Measurements from ENCODE around the gene CDC123. TPM values are rescaled to one million over a fixed set of nuclear protein-coding genes. Genes with fewer than 3 reads are reported as not detected.
A peak's percentile ranks its signal among the peaks of the same experiment; 100 is the strongest.

Gene CDC123
- total RNA-seq, 1 experiment from 2014 or later, result 153 TPM

DNA sequence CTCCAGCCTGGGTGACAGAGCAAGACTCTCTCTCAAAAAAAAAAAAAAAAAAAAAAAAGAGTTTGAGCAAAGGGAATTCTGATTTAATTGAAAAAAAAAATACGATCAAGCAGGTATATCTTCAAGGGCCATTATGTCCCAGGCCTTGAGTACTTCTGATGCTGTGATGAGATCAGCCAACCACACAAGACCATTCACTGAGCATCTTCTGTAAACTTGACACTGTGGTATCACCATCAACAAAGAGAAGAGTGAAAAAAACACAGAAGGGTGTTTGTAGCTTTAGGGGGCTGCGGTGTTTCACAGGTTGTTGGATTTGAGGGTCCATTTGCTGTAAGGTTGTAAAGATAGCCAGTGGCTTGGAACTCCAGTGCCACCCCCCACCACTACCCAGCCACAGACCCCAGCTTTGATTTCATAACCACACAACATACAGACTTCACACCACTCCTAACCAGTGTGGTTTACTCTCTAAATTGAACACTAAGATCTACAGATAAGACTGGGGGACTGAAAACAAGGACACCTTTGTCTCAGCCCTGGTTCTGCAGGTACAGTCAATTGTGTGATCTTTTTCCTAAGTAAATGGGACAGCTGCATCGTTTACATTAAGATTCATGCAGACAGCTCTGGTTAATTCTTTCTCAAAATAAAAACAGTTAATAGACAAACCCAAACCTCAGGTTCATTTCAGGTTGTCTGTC, 66.4 kb downstream of the CDC123 start (continued):
- no peak for TF ChIP-seq ZNF532 (CRISPR knock-in tag; IDR thresholded peaks at IDR 0.05; ENCODE audit: borderline replicate concordance)
- TF ChIP-seq ZNF423 (CRISPR knock-in tag; IDR thresholded peaks at IDR 0.05), result no peak

DNA sequence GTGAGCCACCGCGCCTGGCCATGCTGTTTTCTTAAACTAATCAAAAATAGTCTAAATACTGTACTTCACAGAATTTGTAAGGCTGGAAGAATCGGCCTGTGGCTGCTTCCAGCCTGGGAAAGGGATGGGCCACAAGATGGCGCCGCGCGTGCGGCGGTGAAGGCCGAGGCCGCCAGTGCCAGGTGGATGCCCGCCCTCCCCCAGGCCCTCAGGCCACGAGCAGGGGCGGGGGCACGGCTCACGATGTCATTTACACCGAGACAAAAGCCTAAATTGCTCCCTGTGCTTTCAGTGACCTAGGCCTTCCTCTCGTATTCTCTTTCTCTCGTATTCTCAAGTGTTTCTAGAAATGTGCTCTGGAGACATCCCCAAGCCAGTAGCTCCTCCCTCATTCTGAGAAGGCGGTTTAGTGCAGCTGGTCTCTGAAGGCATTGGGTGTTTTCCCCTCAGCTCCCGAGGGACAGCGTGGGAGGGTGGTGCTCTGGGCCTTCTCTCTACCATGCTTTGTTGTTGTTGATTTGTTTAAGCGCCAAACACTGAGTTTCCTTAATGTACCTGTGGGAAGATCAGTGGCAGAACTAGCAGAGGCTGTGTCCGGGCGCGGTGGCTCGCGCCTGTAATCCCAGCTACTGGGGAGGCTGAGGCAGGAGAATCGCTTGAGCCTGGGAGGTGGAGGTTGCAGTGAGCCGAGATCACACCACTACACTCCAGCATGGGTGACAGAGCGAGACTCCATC, 68.4 kb downstream of the CDC123 start:
- Mint-ChIP-seq H3K27me3 (ENCODE audit: low read depth) (no peaks in the 10 kb centered on the region; the same call in 1 of the 2 replicates), H3K27ac (peak overlapping the region; percentile 98)
- peak; percentile 46 for TF ChIP-seq CTCF (IDR thresholded peaks at IDR 0.05)
- no peak for TF ChIP-seq ZNF532 (CRISPR knock-in tag; IDR thresholded peaks at IDR 0.05; ENCODE audit: borderline replicate concordance)
- peak; percentile 80; the same call in 1 of the 2 replicates for TF ChIP-seq MAX (CRISPR knock-in tag; IDR thresholded peaks at IDR 0.05)
- TF ChIP-seq SMAD3 (CRISPR knock-in tag; IDR thresholded peaks at IDR 0.05; ENCODE audit: borderline replicate concordance), result no peak
- peak; percentile 83 for TF ChIP-seq TEAD1 (CRISPR knock-in tag; IDR thresholded peaks at IDR 0.05)
- TF ChIP-seq MLX (CRISPR knock-in tag; IDR thresholded peaks at IDR 0.05), result no peak
- TF ChIP-seq JUN (CRISPR knock-in tag; IDR thresholded peaks at IDR 0.05), result no peak
- no peak for TF ChIP-seq ZNF138 (CRISPR knock-in tag; conservative IDR thresholded peaks at IDR 0.05)
- no peak for TF ChIP-seq ZNF281 (CRISPR knock-in tag; IDR thresholded peaks at IDR 0.05)
- no peak for TF ChIP-seq FOXK1 (CRISPR knock-in tag; IDR thresholded peaks at IDR 0.05)
- TF ChIP-seq HMGA2 (CRISPR knock-in tag; IDR thresholded peaks at IDR 0.05), result no peak
- TF ChIP-seq ZNF232 (CRISPR knock-in tag; IDR thresholded peaks at IDR 0.05), result peak; percentile 58; the same call in 1 of the 2 replicates
- TF ChIP-seq MYBL2 (CRISPR knock-in tag; IDR thresholded peaks at IDR 0.05), result 0 out of 2 replicates have a peak, but pooled peaks have one; percentile 37
- no peak for TF ChIP-seq GABPB1 (CRISPR knock-in tag; IDR thresholded peaks at IDR 0.05)
- TF ChIP-seq, protein P1, sequence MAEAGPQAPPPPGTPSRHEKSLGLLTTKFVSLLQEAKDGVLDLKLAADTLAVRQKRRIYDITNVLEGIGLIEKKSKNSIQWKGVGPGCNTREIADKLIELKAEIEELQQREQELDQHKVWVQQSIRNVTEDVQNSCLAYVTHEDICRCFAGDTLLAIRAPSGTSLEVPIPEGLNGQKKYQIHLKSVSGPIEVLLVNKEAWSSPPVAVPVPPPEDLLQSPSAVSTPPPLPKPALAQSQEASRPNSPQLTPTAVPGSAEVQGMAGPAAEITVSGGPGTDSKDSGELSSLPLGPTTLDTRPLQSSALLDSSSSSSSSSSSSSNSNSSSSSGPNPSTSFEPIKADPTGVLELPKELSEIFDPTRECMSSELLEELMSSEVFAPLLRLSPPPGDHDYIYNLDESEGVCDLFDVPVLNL (CRISPR knock-in tag; IDR thresholded peaks at IDR 0.05; ENCODE audit: borderline replicate concordance, low read depth), result no peak
- TF ChIP-seq ATF3 (CRISPR knock-in tag; conservative IDR thresholded peaks at IDR 0.05), result no peak

More for the DNA sequence above, 68.4 kb downstream of the CDC123 start:
- Mint-ChIP-seq H3K36me3 (peaks cover 3% of the 10 kb centered on the region; the same call in 1 of the 2 replicates), H3K4me3 (peak overlapping the region; percentile 60), H3K9me3 (no peaks in the 10 kb centered on the region), H3K4me1 (peaks cover 12% of the 10 kb centered on the region)
- DNase-seq (ENCODE audit: low spot score) (peak; percentile 88), ATAC-seq (peak; percentile 96)
- ChIA-PET POLR2A (interaction anchor here (0.6 to 0.8 kb wide), 3 partner anchors 18 to 633 kb away, joined by 3 to 5 read pairs (median 5); no protein-coding TSS in a partner anchor), CTCF (interaction anchor here (0.5 to 3.0 kb wide), 25 partner anchors 18 to 810 kb away, joined by 3 to 45 read pairs (median 4); partner anchors contain the start of gene CAMK1D)
